Sigmoid colon (tissue), 4 donors: ENCODE results near the gene BBC3.

ENCODE experiments used
- POLR2A ChIP-seq, 2 donors: fragments of 450-650 bp; IDR thresholded peaks; one replicate each; pipeline ENCODE4 v1.6.1; 2016; ENCODE audit warnings: antibody characterized with exemption in 2 of 2, mild to moderate bottlenecking in 2 of 2, moderate library complexity in 2 of 2
- POLR2AphosphoS5 ChIP-seq, 4 donors: sonication (generic); formaldehyde crosslinking; IDR thresholded peaks; one replicate each; pipeline ENCODE4 v1.6.1; 2017; ENCODE audit warnings: antibody characterized with exemption in 4 of 4
- TF ChIP-seq, protein P1 (sequence below), 4 experiments: fragments of 450-650 bp in 3 of 4; fragments of 200-600 bp in 1 of 4; IDR thresholded peaks; one replicate each; pipeline ENCODE4 v1.5.1; 2016 to 2019; ENCODE audit warnings: antibody characterized with exemption in 4 of 4, mild to moderate bottlenecking in 3 of 4, moderate library complexity in 2 of 4

DNA sequence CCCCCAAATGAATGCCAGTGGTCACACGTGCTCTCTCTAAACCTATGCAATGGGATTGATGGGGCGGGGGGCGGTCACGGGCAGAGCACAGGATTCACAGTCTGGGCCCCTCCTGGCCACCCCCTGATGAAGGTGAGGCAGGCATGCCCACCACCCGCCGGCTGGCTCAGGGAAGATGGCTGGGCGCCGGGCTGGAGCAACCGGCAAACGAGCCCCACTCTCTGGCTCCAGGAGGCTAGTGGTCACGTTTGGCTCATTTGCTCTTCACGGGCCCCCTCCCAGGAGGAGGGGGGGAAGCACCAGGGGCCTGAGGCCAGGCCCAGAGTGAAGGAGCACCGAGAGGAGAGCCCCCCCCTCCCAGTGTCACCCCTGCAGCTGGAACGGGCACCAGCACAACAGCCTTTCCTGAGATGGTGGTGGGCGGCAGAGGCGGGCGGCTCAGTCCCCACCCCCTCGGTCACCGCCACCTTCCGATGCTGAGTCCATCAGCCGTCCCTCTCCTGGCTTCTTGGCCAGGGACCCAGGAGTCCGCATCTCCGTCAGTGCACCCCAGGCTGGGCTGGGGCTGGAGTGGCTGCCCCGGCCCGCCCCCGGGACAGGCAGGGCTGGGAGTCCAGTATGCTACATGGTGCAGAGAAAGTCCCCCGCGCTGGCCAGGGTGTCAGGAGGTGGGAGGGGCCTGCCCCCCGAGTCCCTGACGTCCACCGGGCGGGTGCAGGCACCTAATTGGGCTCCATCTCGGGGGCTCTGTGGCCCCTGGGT lies 9.7 kb downstream of the BBC3 start:
- TF ChIP-seq, protein P1, sequence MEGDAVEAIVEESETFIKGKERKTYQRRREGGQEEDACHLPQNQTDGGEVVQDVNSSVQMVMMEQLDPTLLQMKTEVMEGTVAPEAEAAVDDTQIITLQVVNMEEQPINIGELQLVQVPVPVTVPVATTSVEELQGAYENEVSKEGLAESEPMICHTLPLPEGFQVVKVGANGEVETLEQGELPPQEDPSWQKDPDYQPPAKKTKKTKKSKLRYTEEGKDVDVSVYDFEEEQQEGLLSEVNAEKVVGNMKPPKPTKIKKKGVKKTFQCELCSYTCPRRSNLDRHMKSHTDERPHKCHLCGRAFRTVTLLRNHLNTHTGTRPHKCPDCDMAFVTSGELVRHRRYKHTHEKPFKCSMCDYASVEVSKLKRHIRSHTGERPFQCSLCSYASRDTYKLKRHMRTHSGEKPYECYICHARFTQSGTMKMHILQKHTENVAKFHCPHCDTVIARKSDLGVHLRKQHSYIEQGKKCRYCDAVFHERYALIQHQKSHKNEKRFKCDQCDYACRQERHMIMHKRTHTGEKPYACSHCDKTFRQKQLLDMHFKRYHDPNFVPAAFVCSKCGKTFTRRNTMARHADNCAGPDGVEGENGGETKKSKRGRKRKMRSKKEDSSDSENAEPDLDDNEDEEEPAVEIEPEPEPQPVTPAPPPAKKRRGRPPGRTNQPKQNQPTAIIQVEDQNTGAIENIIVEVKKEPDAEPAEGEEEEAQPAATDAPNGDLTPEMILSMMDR (IDR thresholded peaks at IDR 0.05): no peak
- TF ChIP-seq POLR2AphosphoS5 (IDR thresholded peaks at IDR 0.05) (no peak), POLR2A (IDR thresholded peaks at IDR 0.05) (no peak)
